Mesenchymal stem cell (in vitro differentiated cells and primary cell): Measurements from ENCODE around the gene MCL1.

Source experiments
- DNase-seq: peaks from one replicate; pipeline ENCODE4 v3.0.0-alpha.2; 2013
- H2AFZ ChIP-seq: one replicate; pipeline ENCODE4 v1.6.1; 2013; ENCODE audit warnings: low read depth, mild to moderate bottlenecking, control low read depth, inconsistent platforms, low read length, moderate library complexity
- H2AK5ac ChIP-seq: 2 replicates; pipeline ENCODE4 v1.6.1; 2013; ENCODE audit warnings: low read length, moderate library complexity, mild to moderate bottlenecking, inconsistent platforms; ENCODE audit not compliant: severe bottlenecking
- H2BK120ac ChIP-seq: one replicate; pipeline ENCODE4 v1.6.1; 2013; ENCODE audit warnings: low read depth, mild to moderate bottlenecking, inconsistent platforms, low read length, moderate library complexity
- H2BK12ac ChIP-seq, 2 experiments: one replicate each; pipeline ENCODE4 v1.6.1; 2013; ENCODE audit warnings: inconsistent platforms in 2 of 2, low read length in 2 of 2, mild to moderate bottlenecking in 2 of 2, moderate library complexity in 2 of 2, control low read depth in 1 of 2
- H2BK15ac ChIP-seq: one replicate; pipeline ENCODE4 v1.6.1; 2013; ENCODE audit warnings: mild to moderate bottlenecking, low read depth, inconsistent platforms; ENCODE audit not compliant: poor library complexity, severe bottlenecking
- H2BK5ac ChIP-seq: 2 replicates; pipeline ENCODE4 v1.6.1; 2013; ENCODE audit warnings: low read depth, mild to moderate bottlenecking, low read length, control low read depth, inconsistent platforms; ENCODE audit not compliant: poor library complexity, severe bottlenecking
- H3K14ac ChIP-seq, 2 experiments: one replicate each; pipeline ENCODE4 v1.6.1; 2013; ENCODE audit warnings: inconsistent platforms in 2 of 2, low read length in 2 of 2, control low read depth in 1 of 2, mild to moderate bottlenecking in 1 of 2, moderate library complexity in 1 of 2
- H3K18ac ChIP-seq, 2 experiments: one replicate each; pipeline ENCODE4 v1.6.1; 2013; ENCODE audit warnings: inconsistent platforms in 2 of 2, low read length in 2 of 2, control low read depth in 1 of 2, low read depth in 1 of 2, mild to moderate bottlenecking in 1 of 2
- H3K23ac ChIP-seq, 2 experiments: one replicate each; pipeline ENCODE4 v1.6.1; 2013; ENCODE audit warnings: inconsistent platforms in 2 of 2, low read length in 2 of 2, mild to moderate bottlenecking in 2 of 2, moderate library complexity in 2 of 2, control low read depth in 1 of 2
- H3K27ac ChIP-seq: 2 replicates; pipeline ENCODE4 v1.5.1; 2013; ENCODE audit warnings: mild to moderate bottlenecking, moderate library complexity, low read length, control low read depth, inconsistent platforms; ENCODE audit not compliant: poor library complexity, severe bottlenecking
- H3K27me3 ChIP-seq, 2 experiments: 2 replicates each; pipeline versions ENCODE4 v1.6.1 to v1.7.0; 2013; ENCODE audit warnings: low read length in 2 of 2, mild to moderate bottlenecking in 2 of 2, moderate library complexity in 2 of 2, control low read depth in 1 of 2, inconsistent platforms in 1 of 2; ENCODE audit not compliant: control insufficient read depth in 1 of 2, insufficient read depth in 1 of 2
- H3K36me3 ChIP-seq, 2 experiments: 2 replicates each; pipeline versions ENCODE4 v1.6.1 to v1.7.0; 2013; ENCODE audit warnings: low read length in 2 of 2, control low read depth in 1 of 2, inconsistent platforms in 1 of 2, low read depth in 1 of 2, mild to moderate bottlenecking in 1 of 2; ENCODE audit not compliant: insufficient read depth in 2 of 2, control insufficient read depth in 1 of 2
- H3K4ac ChIP-seq, 2 experiments: one replicate each; pipeline ENCODE4 v1.6.1; 2013; ENCODE audit warnings: inconsistent platforms in 2 of 2, low read length in 2 of 2, mild to moderate bottlenecking in 2 of 2, moderate library complexity in 2 of 2, control low read depth in 1 of 2, low read depth in 1 of 2
- H3K4me1 ChIP-seq: 2 replicates; pipeline ENCODE4 v1.6.1; 2013; ENCODE audit warnings: low read depth, low read length, control low read depth; ENCODE audit not compliant: control insufficient read depth, insufficient read depth
- H3K4me2 ChIP-seq: 2 replicates; pipeline ENCODE4 v1.6.1; 2013; ENCODE audit warnings: low read length, mild to moderate bottlenecking, inconsistent platforms; ENCODE audit not compliant: poor library complexity, severe bottlenecking
- H3K4me3 ChIP-seq, 2 experiments: 2 replicates each; pipeline versions ENCODE4 v1.5.1 to v1.7.0; 2013; ENCODE audit warnings: low read length in 2 of 2, mild to moderate bottlenecking in 2 of 2, control low read depth in 1 of 2, low read depth in 1 of 2; ENCODE audit not compliant: insufficient read depth in 1 of 2
- H3K79me1 ChIP-seq: replicated peaks from 2 replicates; pipeline ENCODE4 v1.6.1; 2013; ENCODE audit warnings: mild to moderate bottlenecking, control low read depth, low read length, inconsistent platforms; ENCODE audit not compliant: poor library complexity, severe bottlenecking
- H3K9ac ChIP-seq: 2 replicates; pipeline ENCODE4 v1.7.0; 2013; ENCODE audit warnings: mild to moderate bottlenecking, low read length, moderate library complexity
- H3K9me3 ChIP-seq: 2 replicates; pipeline ENCODE4 v1.7.0; 2013; ENCODE audit warnings: mild to moderate bottlenecking, low read length; ENCODE audit not compliant: control insufficient read depth
- H4K8ac ChIP-seq: one replicate; pipeline ENCODE4 v1.6.1; 2013; ENCODE audit warnings: inconsistent platforms, mild to moderate bottlenecking, low read length, moderate library complexity
- H4K91ac ChIP-seq: one replicate; pipeline ENCODE4 v1.6.1; 2013; ENCODE audit warnings: mild to moderate bottlenecking, low read length, inconsistent platforms
- WGBS: methylation state at CpG from one replicate; pipeline ENCODE4 v1.1.7; 2013; ENCODE audit warnings: mixed read lengths; 5-methylcytosine and 5-hydroxymethylcytosine counted together

The MCL1 gene

DNA sequence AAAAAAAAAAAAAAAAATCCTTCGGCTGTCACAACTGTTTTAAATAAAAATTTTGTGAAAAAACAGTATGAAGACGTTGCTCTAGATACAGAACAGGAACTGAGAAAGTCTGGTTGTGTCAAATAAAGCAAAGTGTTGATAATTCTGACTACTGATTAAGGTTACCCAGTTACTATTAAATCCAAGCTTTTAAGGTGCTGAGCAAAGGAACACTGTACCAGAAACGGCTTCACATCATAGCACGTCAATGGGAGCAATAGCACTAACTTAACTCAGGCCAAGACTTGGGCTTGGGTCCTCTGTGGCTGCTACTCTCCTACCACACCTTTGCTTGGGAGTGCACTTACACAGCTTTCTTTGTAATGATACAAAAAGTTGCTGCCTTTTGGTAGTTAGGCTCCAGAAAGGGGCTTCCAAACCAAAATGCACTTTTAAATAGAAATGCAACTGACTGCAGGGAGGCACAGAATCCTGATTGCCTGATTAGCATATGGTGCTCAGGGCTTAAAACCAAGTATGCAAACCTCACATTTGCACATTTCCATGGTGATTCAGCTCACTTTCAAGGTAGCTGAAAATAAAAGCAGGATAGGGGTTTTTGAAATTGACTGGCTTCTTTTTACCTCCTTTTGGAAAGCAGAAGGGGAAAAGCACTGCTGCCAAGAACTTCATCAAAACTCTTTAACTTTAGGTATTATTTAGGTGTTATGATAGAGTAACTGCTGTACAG is 6.3 kb downstream of the MCL1 start:
- no peak overlapping the region for H3K4ac ChIP-seq
- H3K27me3 ChIP-seq, result no peaks in the 10 kb centered on the region
- 100% methylated on average over 4 of the region's 4 CpGs for WGBS
- H3K27ac ChIP-seq, result peak overlapping the region; percentile 55
- no peaks in the 10 kb centered on the region for H3K9me3 ChIP-seq
- H4K8ac ChIP-seq, result no peak overlapping the region
- H3K36me3 ChIP-seq, result peaks cover 29 to 68% of the 10 kb centered on the region in 2 experiments
- H3K4me3 ChIP-seq, result peak overlapping the region in 1 of 2 experiments; percentile 65
- no peak overlapping the region for H3K4me2 ChIP-seq
- peak; percentile 86 for DNase-seq
- no peak overlapping the region for H2BK5ac ChIP-seq
- peaks cover 21% of the 10 kb centered on the region for H3K4me1 ChIP-seq
- no peak overlapping the region for H3K23ac ChIP-seq
- H3K9ac ChIP-seq, result peak overlapping the region; percentile 96
- no peak overlapping the region for H4K91ac ChIP-seq
- no peak overlapping the region for H3K14ac ChIP-seq
- H2BK120ac ChIP-seq, result no peak overlapping the region
- H3K18ac ChIP-seq, result no peak overlapping the region
- no peak overlapping the region for H2AFZ ChIP-seq
- no peak overlapping the region for H2BK15ac ChIP-seq
- H2BK12ac ChIP-seq, result no peak overlapping the region
- H2AK5ac ChIP-seq, result no peak overlapping the region
- H3K79me1 ChIP-seq, result no peaks in the 10 kb centered on the region

- Histone ChIP-seq H3K4me3 (no peak overlapping the region), H3K4me2 (peak overlapping the region; percentile 0), H2BK15ac (no peak overlapping the region), H3K27me3 (no peaks in the 10 kb centered on the region), H3K23ac (no peak overlapping the region), H2BK12ac (peak overlapping the region in 1 of 2 experiments; percentile 3), H3K79me1 (no peaks in the 10 kb centered on the region), H2BK5ac (peak overlapping the region; percentile 87), H4K91ac (no peak overlapping the region), H3K9me3 (no peaks in the 10 kb centered on the region), H3K36me3 (peaks cover 18 to 23% of the 10 kb centered on the region in 2 experiments), H3K27ac (peak overlapping the region; percentile 97), H2BK120ac (no peak overlapping the region), H4K8ac (no peak overlapping the region), H3K4ac (peak overlapping the region in 1 of 2 experiments; percentile 40), H3K4me1 (peaks cover 44% of the 10 kb centered on the region), H3K14ac (no peak overlapping the region), H3K9ac (peak overlapping the region; percentile 86), H2AK5ac (peak overlapping the region; percentile 92), H3K18ac (peak overlapping the region; percentile 56 to 79), H2AFZ (no peak overlapping the region)
- DNase-seq, result no peak
Measured at GRCh38 chr1:150568594-150568966, 10.8 kb downstream of the MCL1 start.

- Histone ChIP-seq H2AK5ac (peak overlapping the region; percentile 99), H3K18ac (peak overlapping the region; percentile 26 to 94), H3K27me3 (no peaks in the 10 kb centered on the region), H2BK120ac (peak overlapping the region; percentile 59), H3K4me1 (peaks cover 47% of the 10 kb centered on the region), H3K4ac (peak overlapping the region; percentile 73 to 75), H3K27ac (peak overlapping the region; percentile 97), H2AFZ (no peak overlapping the region), H4K91ac (peak overlapping the region; percentile 77), H3K14ac (peak overlapping the region in 1 of 2 experiments; percentile 55), H2BK5ac (peak overlapping the region; percentile 88), H3K4me2 (peak overlapping the region; percentile 84), H3K36me3 (peaks cover 13 to 17% of the 10 kb centered on the region in 2 experiments), H4K8ac (peak overlapping the region; percentile 80), H3K9ac (peak overlapping the region; percentile 86), H3K9me3 (no peaks in the 10 kb centered on the region), H3K23ac (no peak overlapping the region), H2BK12ac (peak overlapping the region; percentile 64 to 65), H3K4me3 (peak overlapping the region in 1 of 2 experiments; percentile 48), H2BK15ac (peak overlapping the region; percentile 85), H3K79me1 (no peaks in the 10 kb centered on the region)
- WGBS, result 3% methylated on average over 6 of the region's 10 CpGs
- DNase-seq, result peak; percentile 98
Measured at GRCh38 chr1:150567717-150568593, 11.5 kb downstream of the MCL1 start.

GRCh38 chr1:150567341-150567716 is 12.1 kb downstream of the MCL1 start:
- H3K27me3 ChIP-seq, result no peaks in the 10 kb centered on the region
- peaks cover 11% of the 10 kb centered on the region in 2 experiments for H3K36me3 ChIP-seq
- H2BK5ac ChIP-seq, result peak overlapping the region; percentile 88
- peak overlapping the region; percentile 97 for H2BK15ac ChIP-seq
- peak overlapping the region; percentile 86 for H3K9ac ChIP-seq
- H3K4ac ChIP-seq, result peak overlapping the region; percentile 73 to 85
- peak overlapping the region in 1 of 2 experiments; percentile 23 for H3K14ac ChIP-seq
- peak overlapping the region in 1 of 2 experiments; percentile 48 for H3K4me3 ChIP-seq
- no peak overlapping the region for H2AFZ ChIP-seq
- H3K27ac ChIP-seq, result peak overlapping the region; percentile 97
- H3K4me2 ChIP-seq, result peak overlapping the region; percentile 84
- DNase-seq, result peak; percentile 78
- H3K79me1 ChIP-seq, result no peaks in the 10 kb centered on the region
- peak overlapping the region; percentile 99 for H2AK5ac ChIP-seq
- H4K91ac ChIP-seq, result peak overlapping the region; percentile 90
- H2BK12ac ChIP-seq, result peak overlapping the region; percentile 63 to 86
- peaks cover 51% of the 10 kb centered on the region for H3K4me1 ChIP-seq
- H3K18ac ChIP-seq, result peak overlapping the region; percentile 67 to 94
- no peaks in the 10 kb centered on the region for H3K9me3 ChIP-seq
- peak overlapping the region; percentile 80 for H4K8ac ChIP-seq
- H2BK120ac ChIP-seq, result peak overlapping the region; percentile 59
- peak overlapping the region in 1 of 2 experiments; percentile 34 for H3K23ac ChIP-seq
- WGBS, result 45% methylated on average over 1 of the region's 3 CpGs
